WTC11 (cell line): ENCODE measurements around the gene FAM78B. TPM values are rescaled to one million over a fixed set of nuclear protein-coding genes. Genes with fewer than 3 reads are reported as not detected.

ENCODE experiments used
- ATAC-seq: fragments of 200-7000 bp; cut with Tn5 transposase; 2 replicates; pipeline ENCODE4 v1.10.0; 2021; ENCODE audit warnings: mild to moderate bottlenecking, moderate library complexity
- CTCF ChIA-PET: fragments of 300-600 bp; sonication (Branson Sonifier 250); formaldehyde crosslinking; loops from one replicate; lab custom pipeline; 2021; ENCODE audit warnings: antibody characterized with exemption; lab: Charles Lee
- POLR2A ChIA-PET: fragments of 350-600 bp; sonication (Branson Sonifier 250); formaldehyde crosslinking; loops from one replicate; lab custom pipeline; 2021; ENCODE audit warnings: antibody characterized with exemption; lab: Charles Lee
- DNase-seq: peaks from one replicate; pipeline ENCODE4 v3.0.0; 2021; ENCODE audit warnings: low spot score
- H3K27ac Mint-ChIP-seq: 2 replicates; pipeline ENCODE4 v1.8.0; 2021; ENCODE audit warnings: mixed read lengths
- H3K27me3 Mint-ChIP-seq: 2 replicates; pipeline ENCODE4 v1.8.0; 2021; ENCODE audit warnings: low read depth, mild to moderate bottlenecking, moderate library complexity, mixed read lengths
- H3K36me3 Mint-ChIP-seq: 2 replicates; pipeline ENCODE4 v1.8.0; 2021; ENCODE audit warnings: mixed read lengths
- H3K4me1 Mint-ChIP-seq: 2 replicates; pipeline ENCODE4 v1.8.0; 2022; ENCODE audit warnings: mixed read lengths
- H3K4me3 Mint-ChIP-seq: 2 replicates; pipeline ENCODE4 v1.8.0; 2021; ENCODE audit warnings: mild to moderate bottlenecking, moderate library complexity, mixed read lengths
- H3K9me3 Mint-ChIP-seq: 2 replicates; pipeline ENCODE4 v1.8.0; 2021; ENCODE audit warnings: mixed read lengths
- FOXK1 ChIP-seq: sonication (generic); formaldehyde crosslinking; IDR thresholded peaks from 2 replicates; pipeline ENCODE4 v1.8.0; 2022; ENCODE audit warnings: mild to moderate bottlenecking, moderate library complexity, missing genetic modification reagents
- GABPB1 ChIP-seq: sonication (generic); formaldehyde crosslinking; IDR thresholded peaks from 2 replicates; pipeline ENCODE4 v1.8.1; 2023; ENCODE audit warnings: mild to moderate bottlenecking, missing genetic modification reagents
- GTF2I ChIP-seq: fragments of 250-450 bp; sonication (Bioruptor Pico); conservative IDR thresholded peaks from 2 replicates; pipeline ENCODE4 v1.4.0; 2021; ENCODE audit warnings: mild to moderate bottlenecking
- IRF2 ChIP-seq: sonication (generic); formaldehyde crosslinking; IDR thresholded peaks from 2 replicates; pipeline ENCODE4 v1.8.0; 2022; ENCODE audit warnings: low read depth, missing genetic modification reagents, borderline replicate concordance
- KAT7 ChIP-seq: sonication (generic); formaldehyde crosslinking; IDR thresholded peaks from 2 replicates; pipeline ENCODE4 v1.8.1; 2023; ENCODE audit warnings: missing genetic modification reagents, mild to moderate bottlenecking, borderline replicate concordance
- MYBL2 ChIP-seq: sonication (generic); formaldehyde crosslinking; IDR thresholded peaks from 2 replicates; pipeline ENCODE4 v1.8.1; 2023; ENCODE audit warnings: mild to moderate bottlenecking, moderate library complexity, missing genetic modification reagents
- NR3C1 ChIP-seq: sonication (generic); formaldehyde crosslinking; conservative IDR thresholded peaks from 2 replicates; pipeline ENCODE4 v1.8.1; 2023; ENCODE audit warnings: low read depth, mild to moderate bottlenecking, missing genetic modification reagents
- RELA ChIP-seq: sonication (generic); formaldehyde crosslinking; IDR thresholded peaks from 2 replicates; pipeline ENCODE4 v1.8.1; 2022; ENCODE audit warnings: missing genetic modification reagents, mild to moderate bottlenecking, borderline replicate concordance
- SMAD3 ChIP-seq: sonication (generic); formaldehyde crosslinking; IDR thresholded peaks from 2 replicates; pipeline ENCODE4 v1.8.0; 2022; ENCODE audit warnings: missing genetic modification reagents, mild to moderate bottlenecking, borderline replicate concordance
- TEAD4 ChIP-seq: sonication (generic); formaldehyde crosslinking; IDR thresholded peaks from 2 replicates; pipeline ENCODE4 v1.8.0; 2022; ENCODE audit warnings: mild to moderate bottlenecking, missing genetic modification reagents
- TP53 ChIP-seq: sonication (generic); formaldehyde crosslinking; IDR thresholded peaks from 2 replicates; pipeline ENCODE4 v1.8.1; 2023; ENCODE audit warnings: mild to moderate bottlenecking, missing genetic modification reagents
- ZNF138 ChIP-seq: sonication (generic); formaldehyde crosslinking; conservative IDR thresholded peaks from 2 replicates; pipeline ENCODE4 v1.8.1; 2022; ENCODE audit warnings: mild to moderate bottlenecking, moderate library complexity, missing genetic modification reagents
- ZNF317 ChIP-seq: sonication (generic); formaldehyde crosslinking; IDR thresholded peaks from 2 replicates; pipeline ENCODE4 v1.8.1; 2023; ENCODE audit warnings: low read depth, mild to moderate bottlenecking, moderate library complexity, missing genetic modification reagents, borderline replicate concordance
- total RNA-seq: library from RNA; stranded (reverse); gene quantifications from 3 replicates; pipeline ENCODE4 v1.2.3, GENCODE V29; 2021
- TF ChIP-seq, protein P1 (sequence below): sonication (generic); formaldehyde crosslinking; IDR thresholded peaks from 2 replicates; pipeline ENCODE4 v1.8.1; 2022; ENCODE audit warnings: low read depth, mild to moderate bottlenecking, moderate library complexity, missing genetic modification reagents, borderline replicate concordance
- TF ChIP-seq, protein P2 (sequence below): sonication (generic); formaldehyde crosslinking; IDR thresholded peaks from 2 replicates; pipeline ENCODE4 v1.8.1; 2022; ENCODE audit warnings: low read depth, missing genetic modification reagents, borderline replicate concordance
- TF ChIP-seq, protein P3 (sequence below): sonication (generic); formaldehyde crosslinking; IDR thresholded peaks from 2 replicates; pipeline ENCODE4 v1.8.0; 2022; ENCODE audit warnings: mild to moderate bottlenecking, missing genetic modification reagents
- TF ChIP-seq, protein P4 (sequence below): sonication (generic); formaldehyde crosslinking; IDR thresholded peaks from 2 replicates; pipeline ENCODE4 v1.8.1; 2022; ENCODE audit warnings: mild to moderate bottlenecking, missing genetic modification reagents, moderate library complexity, borderline replicate concordance
- TF ChIP-seq, protein P5 (sequence below): sonication (generic); formaldehyde crosslinking; IDR thresholded peaks from 2 replicates; pipeline ENCODE4 v1.8.1; 2023; ENCODE audit warnings: mild to moderate bottlenecking, missing genetic modification reagents, moderate library complexity
- TF ChIP-seq, protein P6 (sequence below): sonication (generic); formaldehyde crosslinking; IDR thresholded peaks from 2 replicates; pipeline ENCODE4 v1.8.1; 2023; ENCODE audit warnings: mild to moderate bottlenecking, missing genetic modification reagents
- TF ChIP-seq, protein P7 (sequence below): sonication (generic); formaldehyde crosslinking; IDR thresholded peaks from 2 replicates; pipeline ENCODE4 v1.8.0; 2022; ENCODE audit warnings: mild to moderate bottlenecking, missing genetic modification reagents
- TF ChIP-seq, protein P8 (sequence below): fragments of 250-450 bp; sonication (Bioruptor Pico); IDR thresholded peaks from 2 replicates; pipeline ENCODE4 v2.1.2; 2022; ENCODE audit warnings: mild to moderate bottlenecking, moderate library complexity

The FAM78B gene
- total RNA-seq, 1 experiment from 2014 or later = 2.6 TPM

DNA sequence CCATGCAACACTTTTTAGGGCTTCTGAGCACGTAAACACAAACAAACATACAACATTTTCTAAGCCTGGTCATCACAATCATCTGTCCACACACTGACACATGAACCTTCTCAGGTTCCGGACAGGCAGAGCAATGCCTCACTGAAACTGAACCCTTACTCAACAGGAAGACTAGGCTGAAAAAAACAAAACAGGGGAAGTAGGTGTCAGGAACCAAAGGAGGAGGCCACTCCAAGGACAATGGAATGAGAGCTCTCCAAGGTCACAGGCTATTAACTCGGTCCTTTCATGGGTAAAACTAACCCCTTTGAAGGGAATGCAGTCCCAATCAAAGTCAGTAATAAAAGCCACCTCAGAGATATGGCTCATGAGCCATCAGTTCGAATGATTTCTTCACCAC, 76.6 kb downstream of the FAM78B start:
- peaks cover 20% of the 10 kb centered on the region for H3K4me1 Mint-ChIP-seq
- H3K36me3 Mint-ChIP-seq = peaks cover 6% of the 10 kb centered on the region
- H3K9me3 Mint-ChIP-seq = peaks cover 18% of the 10 kb centered on the region
- peaks cover 2% of the 10 kb centered on the region; the same call in 1 of the 2 replicates for H3K27me3 Mint-ChIP-seq
- peak; percentile 27; the same call in 1 of the 2 replicates for ATAC-seq
- ChIA-PET CTCF (interaction anchor here (0.7 to 1.4 kb wide), 3 partner anchors 33 to 166 kb away, joined by 3 to 6 read pairs (median 3); no protein-coding TSS in a partner anchor), POLR2A (no interaction called here)
- no peak overlapping the region for H3K4me3 Mint-ChIP-seq
- no peak overlapping the region for H3K27ac Mint-ChIP-seq
- TF ChIP-seq IRF2 (CRISPR knock-in tag) (no peak), ZNF138 (CRISPR knock-in tag) (no peak)
- TF ChIP-seq, protein P1, sequence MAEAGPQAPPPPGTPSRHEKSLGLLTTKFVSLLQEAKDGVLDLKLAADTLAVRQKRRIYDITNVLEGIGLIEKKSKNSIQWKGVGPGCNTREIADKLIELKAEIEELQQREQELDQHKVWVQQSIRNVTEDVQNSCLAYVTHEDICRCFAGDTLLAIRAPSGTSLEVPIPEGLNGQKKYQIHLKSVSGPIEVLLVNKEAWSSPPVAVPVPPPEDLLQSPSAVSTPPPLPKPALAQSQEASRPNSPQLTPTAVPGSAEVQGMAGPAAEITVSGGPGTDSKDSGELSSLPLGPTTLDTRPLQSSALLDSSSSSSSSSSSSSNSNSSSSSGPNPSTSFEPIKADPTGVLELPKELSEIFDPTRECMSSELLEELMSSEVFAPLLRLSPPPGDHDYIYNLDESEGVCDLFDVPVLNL = no peak
- DNase-seq = no peak

DNA sequence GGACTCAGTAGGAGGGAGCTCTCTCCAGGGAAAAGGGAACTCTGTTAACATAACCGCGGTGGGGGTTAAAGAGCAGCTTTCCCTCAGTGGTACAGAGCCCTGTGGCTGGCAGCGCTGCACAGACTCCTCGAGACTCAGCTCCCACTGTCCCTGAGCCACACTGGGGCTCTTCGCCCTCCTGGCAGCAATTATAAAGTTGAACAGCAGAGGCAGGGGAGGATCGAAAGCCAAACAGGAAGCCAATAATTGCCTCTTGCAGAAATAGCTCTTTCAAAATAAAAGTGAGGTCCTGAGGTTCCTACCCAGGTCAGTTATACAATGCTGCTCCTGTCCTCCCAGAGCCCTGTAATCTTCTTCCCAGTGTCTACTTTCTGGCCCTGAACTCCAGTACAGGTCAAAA, 77.0 kb downstream of the FAM78B start:
- Mint-ChIP-seq H3K27me3 (no peaks in the 10 kb centered on the region), H3K4me3 (no peak overlapping the region), H3K36me3 (peaks cover 6% of the 10 kb centered on the region), H3K9me3 (peaks cover 18% of the 10 kb centered on the region), H3K4me1 (peaks cover 20% of the 10 kb centered on the region), H3K27ac (no peak overlapping the region)
- DNase-seq (no peak), ATAC-seq (peak; percentile 77)
- CTCF ChIA-PET = interaction anchor here (0.7 to 1.4 kb wide), 3 partner anchors 33 to 165 kb away, joined by 3 to 6 read pairs (median 3); no protein-coding TSS in a partner anchor
- POLR2A ChIA-PET = no interaction called here
- TF ChIP-seq ZNF317 (CRISPR knock-in tag) (no peak), TP53 (CRISPR knock-in tag) (no peak), RELA (no peak), MYBL2 (CRISPR knock-in tag) (no peak), GABPB1 (CRISPR knock-in tag) (no peak)
- TF ChIP-seq, protein P2, sequence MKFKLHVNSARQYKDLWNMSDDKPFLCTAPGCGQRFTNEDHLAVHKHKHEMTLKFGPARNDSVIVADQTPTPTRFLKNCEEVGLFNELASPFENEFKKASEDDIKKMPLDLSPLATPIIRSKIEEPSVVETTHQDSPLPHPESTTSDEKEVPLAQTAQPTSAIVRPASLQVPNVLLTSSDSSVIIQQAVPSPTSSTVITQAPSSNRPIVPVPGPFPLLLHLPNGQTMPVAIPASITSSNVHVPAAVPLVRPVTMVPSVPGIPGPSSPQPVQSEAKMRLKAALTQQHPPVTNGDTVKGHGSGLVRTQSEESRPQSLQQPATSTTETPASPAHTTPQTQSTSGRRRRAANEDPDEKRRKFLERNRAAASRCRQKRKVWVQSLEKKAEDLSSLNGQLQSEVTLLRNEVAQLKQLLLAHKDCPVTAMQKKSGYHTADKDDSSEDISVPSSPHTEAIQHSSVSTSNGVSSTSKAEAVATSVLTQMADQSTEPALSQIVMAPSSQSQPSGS = no peak
- TF ChIP-seq, protein P3, sequence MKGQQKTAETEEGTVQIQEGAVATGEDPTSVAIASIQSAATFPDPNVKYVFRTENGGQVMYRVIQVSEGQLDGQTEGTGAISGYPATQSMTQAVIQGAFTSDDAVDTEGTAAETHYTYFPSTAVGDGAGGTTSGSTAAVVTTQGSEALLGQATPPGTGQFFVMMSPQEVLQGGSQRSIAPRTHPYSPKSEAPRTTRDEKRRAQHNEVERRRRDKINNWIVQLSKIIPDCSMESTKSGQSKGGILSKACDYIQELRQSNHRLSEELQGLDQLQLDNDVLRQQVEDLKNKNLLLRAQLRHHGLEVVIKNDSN = no peak
- TF ChIP-seq, protein P4, sequence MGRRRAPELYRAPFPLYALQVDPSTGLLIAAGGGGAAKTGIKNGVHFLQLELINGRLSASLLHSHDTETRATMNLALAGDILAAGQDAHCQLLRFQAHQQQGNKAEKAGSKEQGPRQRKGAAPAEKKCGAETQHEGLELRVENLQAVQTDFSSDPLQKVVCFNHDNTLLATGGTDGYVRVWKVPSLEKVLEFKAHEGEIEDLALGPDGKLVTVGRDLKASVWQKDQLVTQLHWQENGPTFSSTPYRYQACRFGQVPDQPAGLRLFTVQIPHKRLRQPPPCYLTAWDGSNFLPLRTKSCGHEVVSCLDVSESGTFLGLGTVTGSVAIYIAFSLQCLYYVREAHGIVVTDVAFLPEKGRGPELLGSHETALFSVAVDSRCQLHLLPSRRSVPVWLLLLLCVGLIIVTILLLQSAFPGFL (CRISPR knock-in tag) = no peak

DNA sequence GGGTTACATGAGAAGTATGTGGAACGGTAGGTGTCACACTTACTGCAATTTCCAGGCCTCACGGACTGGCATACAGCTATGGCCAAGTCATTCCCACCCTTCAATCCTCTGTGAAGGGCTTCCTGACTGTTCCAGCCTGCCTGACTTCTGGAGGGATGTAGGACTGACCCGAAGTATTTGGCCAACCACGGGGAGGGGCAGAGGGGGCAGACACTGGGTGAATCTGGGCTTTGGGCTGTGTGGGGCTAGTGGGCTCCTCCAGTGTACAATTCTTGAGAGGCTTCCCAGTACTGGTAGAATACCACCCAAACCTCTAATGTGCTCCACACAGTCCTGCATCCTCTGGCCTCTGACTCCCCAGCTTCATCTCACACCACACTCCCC, 78.2 kb downstream of the FAM78B start:
- ATAC-seq (no peak), DNase-seq (no peak)
- H3K9me3 Mint-ChIP-seq = peaks cover 18% of the 10 kb centered on the region
- H3K27me3 Mint-ChIP-seq = no peaks in the 10 kb centered on the region
- H3K27ac Mint-ChIP-seq = no peak overlapping the region
- peaks cover 6% of the 10 kb centered on the region for H3K36me3 Mint-ChIP-seq
- ChIA-PET CTCF (no interaction called here), POLR2A (no interaction called here)
- no peak overlapping the region for H3K4me3 Mint-ChIP-seq
- H3K4me1 Mint-ChIP-seq = peaks cover 27% of the 10 kb centered on the region
- TF ChIP-seq KAT7 (CRISPR knock-in tag) (no peak), TEAD4 (CRISPR knock-in tag) (no peak), NR3C1 (CRISPR knock-in tag) (no peak), FOXK1 (CRISPR knock-in tag) (no peak), GTF2I (CRISPR knock-in tag) (no peak), SMAD3 (no peak)
- TF ChIP-seq, protein P5, sequence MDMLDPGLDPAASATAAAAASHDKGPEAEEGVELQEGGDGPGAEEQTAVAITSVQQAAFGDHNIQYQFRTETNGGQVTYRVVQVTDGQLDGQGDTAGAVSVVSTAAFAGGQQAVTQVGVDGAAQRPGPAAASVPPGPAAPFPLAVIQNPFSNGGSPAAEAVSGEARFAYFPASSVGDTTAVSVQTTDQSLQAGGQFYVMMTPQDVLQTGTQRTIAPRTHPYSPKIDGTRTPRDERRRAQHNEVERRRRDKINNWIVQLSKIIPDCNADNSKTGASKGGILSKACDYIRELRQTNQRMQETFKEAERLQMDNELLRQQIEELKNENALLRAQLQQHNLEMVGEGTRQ (CRISPR knock-in tag) = no peak
- TF ChIP-seq, protein P6, sequence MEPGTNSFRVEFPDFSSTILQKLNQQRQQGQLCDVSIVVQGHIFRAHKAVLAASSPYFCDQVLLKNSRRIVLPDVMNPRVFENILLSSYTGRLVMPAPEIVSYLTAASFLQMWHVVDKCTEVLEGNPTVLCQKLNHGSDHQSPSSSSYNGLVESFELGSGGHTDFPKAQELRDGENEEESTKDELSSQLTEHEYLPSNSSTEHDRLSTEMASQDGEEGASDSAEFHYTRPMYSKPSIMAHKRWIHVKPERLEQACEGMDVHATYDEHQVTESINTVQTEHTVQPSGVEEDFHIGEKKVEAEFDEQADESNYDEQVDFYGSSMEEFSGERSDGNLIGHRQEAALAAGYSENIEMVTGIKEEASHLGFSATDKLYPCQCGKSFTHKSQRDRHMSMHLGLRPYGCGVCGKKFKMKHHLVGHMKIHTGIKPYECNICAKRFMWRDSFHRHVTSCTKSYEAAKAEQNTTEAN (CRISPR knock-in tag) = no peak
- TF ChIP-seq, protein P7, sequence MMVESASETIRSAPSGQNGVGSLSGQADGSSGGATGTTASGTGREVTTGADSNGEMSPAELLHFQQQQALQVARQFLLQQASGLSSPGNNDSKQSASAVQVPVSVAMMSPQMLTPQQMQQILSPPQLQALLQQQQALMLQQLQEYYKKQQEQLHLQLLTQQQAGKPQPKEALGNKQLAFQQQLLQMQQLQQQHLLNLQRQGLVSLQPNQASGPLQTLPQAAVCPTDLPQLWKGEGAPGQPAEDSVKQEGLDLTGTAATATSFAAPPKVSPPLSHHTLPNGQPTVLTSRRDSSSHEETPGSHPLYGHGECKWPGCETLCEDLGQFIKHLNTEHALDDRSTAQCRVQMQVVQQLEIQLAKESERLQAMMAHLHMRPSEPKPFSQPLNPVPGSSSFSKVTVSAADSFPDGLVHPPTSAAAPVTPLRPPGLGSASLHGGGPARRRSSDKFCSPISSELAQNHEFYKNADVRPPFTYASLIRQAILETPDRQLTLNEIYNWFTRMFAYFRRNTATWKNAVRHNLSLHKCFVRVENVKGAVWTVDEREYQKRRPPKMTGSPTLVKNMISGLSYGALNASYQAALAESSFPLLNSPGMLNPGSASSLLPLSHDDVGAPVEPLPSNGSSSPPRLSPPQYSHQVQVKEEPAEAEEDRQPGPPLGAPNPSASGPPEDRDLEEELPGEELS = no peak
- TF ChIP-seq, protein P8, sequence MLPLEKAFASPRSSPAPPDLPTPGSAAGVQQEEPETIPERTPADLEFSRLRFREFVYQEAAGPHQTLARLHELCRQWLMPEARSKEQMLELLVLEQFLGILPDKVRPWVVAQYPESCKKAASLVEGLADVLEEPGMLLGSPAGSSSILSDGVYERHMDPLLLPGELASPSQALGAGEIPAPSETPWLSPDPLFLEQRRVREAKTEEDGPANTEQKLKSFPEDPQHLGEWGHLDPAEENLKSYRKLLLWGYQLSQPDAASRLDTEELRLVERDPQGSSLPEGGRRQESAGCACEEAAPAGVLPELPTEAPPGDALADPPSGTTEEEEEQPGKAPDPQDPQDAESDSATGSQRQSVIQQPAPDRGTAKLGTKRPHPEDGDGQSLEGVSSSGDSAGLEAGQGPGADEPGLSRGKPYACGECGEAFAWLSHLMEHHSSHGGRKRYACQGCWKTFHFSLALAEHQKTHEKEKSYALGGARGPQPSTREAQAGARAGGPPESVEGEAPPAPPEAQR (CRISPR knock-in tag) = no peak
